Right lobe of liver (tissue), 6 donors: ENCODE data around the gene POLR1A. TPM values are rescaled to one million over a fixed set of nuclear protein-coding genes. Genes with fewer than 3 reads are reported as not detected.

Source experiments
- ATAC-seq, 4 donors: fragments of 200-7000 bp; cut with Tn5 transposase; one replicate each; pipeline ENCODE4 v1.9.1; 2020; ENCODE audit warnings: mild to moderate bottlenecking in 4 of 4, moderate library complexity in 4 of 4
- DNase-seq, 3 donors: peaks; one replicate each; pipeline ENCODE4 v3.0.0-alpha.2; 2020
- H3K27ac ChIP-seq, 3 donors: fragments of 200-600 bp; one replicate each; pipeline ENCODE4 v1.8.0; 2022
- H3K27me3 ChIP-seq, 2 donors: fragments of 200-600 bp; one replicate each; pipeline ENCODE4 v1.8.0; 2022
- H3K36me3 ChIP-seq, 4 donors: fragments of 200-600 bp; sonication (generic) in 1 of 4; one replicate each; pipeline versions ENCODE4 v1.5.1 to v1.8.0; 2017 to 2022; ENCODE audit warnings: control low read depth in 1 of 4
- H3K4me1 ChIP-seq, 4 donors: fragments of 200-600 bp; sonication (generic) in 1 of 4; one replicate each; pipeline versions ENCODE4 v1.5.1 to v1.8.0; 2017 to 2022; ENCODE audit warnings: control low read depth in 1 of 4
- H3K4me3 ChIP-seq, 3 donors: fragments of 200-600 bp; one replicate each; pipeline ENCODE4 v1.8.0; 2022
- H3K9me3 ChIP-seq, 4 donors: fragments of 200-600 bp; sonication (generic) in 1 of 4; one replicate each; pipeline versions ENCODE4 v1.5.1 to v1.8.0; 2017 to 2022; ENCODE audit warnings: control low read depth in 1 of 4
- CTCF ChIP-seq, 4 donors: fragments of 200-600 bp in 3 of 4; fragments of 450-650 bp in 1 of 4; IDR thresholded peaks; one replicate each; pipeline versions ENCODE4 v1.5.1 to v1.8.0; 2016 to 2022; ENCODE audit warnings: antibody characterized with exemption in 4 of 4, mild to moderate bottlenecking in 2 of 4
- POLR2A ChIP-seq: fragments of 450-650 bp; IDR thresholded peaks from one replicate; pipeline ENCODE4 v1.6.1; 2017; ENCODE audit warnings: antibody characterized with exemption, mild to moderate bottlenecking
- WGBS: methylation state at CpG from one replicate; pipeline ENCODE4 v1.1.6; 2018; ENCODE audit warnings: low coverage, low lambda C conversion rate; ENCODE audit not compliant: insufficient coverage; ENCODE audit errors: missing lambda C conversion rate; 5-methylcytosine and 5-hydroxymethylcytosine counted together
- intact Hi-C, 2 donors: fragments of 100-400 bp; cut with DNase I; formaldehyde crosslinking; loops; one replicate each; pipeline versions ENCODE4 v1.11.2 to v1.14.1; 2022
- total RNA-seq, 6 experiments: library from RNA; depleted of rRNA in 2 of 6; stranded (reverse); fragments of >200 nt in 2 of 6; fragmentation: NEBNext Ultra II Directional in 3 of 6; extraction: Animal tissue kit (Norgen Biotek cat#: 25700) in 3 of 6; gene quantifications; one replicate each; pipeline versions ENCODE4 v1.1.0 to v1.2.4, GENCODE V29; 2016 to 2023
- donor health status: DM: no; HTN: yes; CAD: no.
- donor health status: DM: no; HTN: no; CAD: no.
- donor health status: DM: no; HTN: no; CAD: no.
- donor health status: DM: no; HTN: yes; CAD: no.
- donor health status: DM: no; HTN: yes; CAD: no.

The POLR1A gene
- total RNA-seq, 6 experiments from 2014 or later: 12.5 to 19.7 (median 14.4) TPM

DNA sequence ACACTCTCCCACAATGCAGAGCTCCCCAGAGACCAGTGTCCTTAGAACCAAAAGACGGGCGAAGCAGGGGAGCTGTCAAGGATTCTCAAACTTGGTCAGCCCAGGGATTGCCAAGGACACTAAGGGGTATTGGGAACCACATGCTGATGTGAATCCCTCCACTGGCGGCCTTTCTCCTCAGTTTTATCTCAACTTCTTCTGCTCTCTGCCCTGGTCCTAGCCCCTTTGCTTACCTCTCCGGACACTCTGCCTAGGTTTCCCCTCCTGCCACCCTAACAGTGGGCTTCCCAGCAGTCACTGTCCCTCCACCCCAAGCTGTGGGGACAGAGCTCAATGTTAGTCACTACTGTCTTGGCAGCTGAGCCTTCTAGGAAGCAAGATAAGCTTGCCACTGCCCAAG is 61.1 kb downstream of the POLR1A start:
- no peak for ATAC-seq
- H3K4me1 ChIP-seq: no peaks in the 10 kb centered on the region
- H3K27ac ChIP-seq: no peak overlapping the region
- TF ChIP-seq POLR2A: no peak
- no peak for TF ChIP-seq CTCF (IDR thresholded peaks at IDR 0.05)
- peaks cover 0 to 28% (median 10%) of the 10 kb centered on the region in 4 donors for H3K36me3 ChIP-seq
- WGBS: 100% methylated on average over 1 of the region's 4 CpGs
- no peak overlapping the region for H3K4me3 ChIP-seq
- no peak for DNase-seq
- no peaks in the 10 kb centered on the region for H3K27me3 ChIP-seq
- no peaks in the 10 kb centered on the region for H3K9me3 ChIP-seq
- intact Hi-C loops: no loop called here

GRCh38 chr2:86044045-86044444 is 61.6 kb downstream of the POLR1A start:
- DNase-seq (peak in 2 of 3 donors; percentile 24 to 55), ATAC-seq (peak in 2 of 4 donors; percentile 12 to 19)
- no peaks in the 10 kb centered on the region for H3K9me3 ChIP-seq
- no peaks in the 10 kb centered on the region for H3K27me3 ChIP-seq
- intact Hi-C loops: no loop called here
- WGBS: no CpG with 5 or more reads among the region's 12 CpGs
- no peaks in the 10 kb centered on the region for H3K4me1 ChIP-seq
- no peak for TF ChIP-seq POLR2A
- no peak for TF ChIP-seq CTCF (IDR thresholded peaks at IDR 0.05)
- no peak overlapping the region for H3K27ac ChIP-seq
- H3K36me3 ChIP-seq: peaks cover 0 to 29% (median 9%) of the 10 kb centered on the region in 4 donors
- H3K4me3 ChIP-seq: no peak overlapping the region

- DNase-seq (peak in 1 of 3 donors; percentile 27), ATAC-seq (no peak)
- H3K27ac ChIP-seq: no peak overlapping the region
- no peak for TF ChIP-seq POLR2A
- TF ChIP-seq CTCF (IDR thresholded peaks at IDR 0.05): no peak
- H3K4me1 ChIP-seq: peaks cover 0 to 9% (median under 1%) of the 10 kb centered on the region in 4 donors
- H3K27me3 ChIP-seq: no peaks in the 10 kb centered on the region
- intact Hi-C loops: no loop called here
- peaks cover 0 to 31% (median 6%) of the 10 kb centered on the region in 4 donors for H3K36me3 ChIP-seq
- WGBS: 95% methylated on average over 9 of the region's 12 CpGs
- H3K9me3 ChIP-seq: no peaks in the 10 kb centered on the region
- no peak overlapping the region for H3K4me3 ChIP-seq
Measured at GRCh38 chr2:86042256-86043168, 63.2 kb downstream of the POLR1A start.

GRCh38 chr2:86039963-86040655 is 65.6 kb downstream of the POLR1A start:
- intact Hi-C loops: loop anchor here in 1 of 2 donors (10.0 kb wide), 1 partner anchor 155 kb away; the partner anchor contains the start of gene ST3GAL5
- peak in 2 of 3 donors; percentile 28 to 35 for DNase-seq
- H3K27ac ChIP-seq: no peak overlapping the region
- ATAC-seq: no peak
- no peak overlapping the region for H3K4me3 ChIP-seq
- TF ChIP-seq CTCF (IDR thresholded peaks at IDR 0.05) (no peak), POLR2A (no peak)
- no peaks in the 10 kb centered on the region for H3K27me3 ChIP-seq
- no CpG with 5 or more reads among the region's 12 CpGs for WGBS
- peaks cover 0 to 33% (median 9%) of the 10 kb centered on the region in 4 donors for H3K4me1 ChIP-seq
- H3K9me3 ChIP-seq: no peaks in the 10 kb centered on the region
- peaks cover 0 to 15% (median 4%) of the 10 kb centered on the region in 4 donors for H3K36me3 ChIP-seq
